Measurements from ENCODE around the gene GFI1. TPM values are rescaled to one million over a fixed set of nuclear protein-coding genes. Genes with fewer than 3 reads are reported as not detected.
A peak's percentile ranks its signal among the peaks of the same experiment; 100 is the strongest.

The GFI1 gene
- total and polyA plus RNA-seq, 2 of the 8 experiments (the other 6 are each of a cell fraction or from before 2014, with no cell fraction given), result 0.08 to 0.17 TPM

- no peak for TF ChIP-seq TBP (IDR thresholded peaks at IDR 0.05; ENCODE audit: low read depth, low read length)
- TF ChIP-seq SP1 (IDR thresholded peaks at IDR 0.05; ENCODE audit: low read depth, low read length), result no peak
- no peak for TF ChIP-seq CBX5 (IDR thresholded peaks at IDR 0.05; ENCODE audit: low read depth, low read length)
- peak; percentile 65 for TF ChIP-seq EZH2 (IDR thresholded peaks at IDR 0.05; ENCODE audit: low read depth, low read length, severe bottlenecking)
- no peak for TF ChIP-seq ASH2L (IDR thresholded peaks at IDR 0.05; ENCODE audit: low read length)
- no peak for TF ChIP-seq HDAC6 (IDR thresholded peaks at IDR 0.05; ENCODE audit: low read depth, low read length)
- no peak for TF ChIP-seq POLR2AphosphoS5 (IDR thresholded peaks at IDR 0.05; ENCODE audit: low read depth, low read length)
- TF ChIP-seq RFX5 (IDR thresholded peaks at IDR 0.05; ENCODE audit: borderline replicate concordance, low read depth, low read length), result no peak
- TF ChIP-seq CEBPB (IDR thresholded peaks at IDR 0.05; ENCODE audit: low read depth, low read length), result no peak
- no peak for TF ChIP-seq SIX5 (IDR thresholded peaks at IDR 0.05; ENCODE audit: low read depth, low read length)
- TF ChIP-seq RAD21 (IDR thresholded peaks at IDR 0.05 in 1 of 2, conservative IDR thresholded peaks at IDR 0.05 in 1 of 2; ENCODE audit: low read depth in 2 of 2, low read length in 2 of 2), result peak; percentile 27 to 42; a peak in 3 of 4 replicates
These were observed 1.1 kb downstream of the GFI1 start (continued) for GRCh38 chr1:92485381-92486250.

Measured in H1 (cell line).